C4-2B (cell line): ENCODE data around the gene CCDC117.

Source experiments
- CTCF ChIP-seq: fragments of 450-650 bp; conservative IDR thresholded peaks from 2 replicates; pipeline ENCODE4 v1.5.1; 2017; ENCODE audit warnings: mild to moderate bottlenecking
- ZFX ChIP-seq: fragments of 450-650 bp; IDR thresholded peaks from 2 replicates; pipeline ENCODE4 v1.6.1; 2017

GRCh38 chr22:28817919-28818859 is 45.7 kb downstream of the CCDC117 start:
- TF ChIP-seq CTCF (no peak), ZFX (no peak)
